Stimulated activated CD4-positive, alpha-beta T cell treated with anti-CD3 and anti-CD28 coated beads, Interleukin-1b, Interleukin-23, amount 100 ng/mL, for 4 hours (primary cell): ENCODE measurements around the gene FANCD2.
"Not testable (repeated sequence)": the region's sequence is repeated elsewhere in the genome, so short reads cannot be mapped to it uniquely, and the experiment has no call there.

ENCODE experiments used
- DNase-seq, 2 donors: peaks; one replicate each; pipeline ENCODE4 v3.0.0-alpha.2; 2020; ENCODE audit warnings: low read depth in 2 of 2

The FANCD2 gene

DNA sequence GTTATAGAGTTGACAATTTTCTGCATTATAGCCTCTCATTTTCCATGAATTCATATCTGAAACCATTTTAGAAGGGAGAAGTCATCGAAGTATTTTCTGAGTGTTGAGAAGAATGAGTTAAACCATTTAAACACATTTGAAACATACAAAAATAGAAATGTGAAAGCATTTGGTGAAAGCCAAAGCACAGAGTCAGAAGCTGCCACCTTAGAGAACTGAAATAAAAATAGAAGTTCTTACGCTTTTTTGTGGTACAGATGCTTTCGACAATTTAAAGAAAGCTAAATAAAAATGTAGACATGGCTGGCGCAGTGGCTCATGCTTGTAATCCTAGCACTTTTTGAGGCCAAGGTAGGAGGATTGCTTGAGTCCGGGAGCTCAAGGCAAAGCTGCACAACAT, 72.8 kb downstream of the FANCD2 start:
- no peak for DNase-seq

DNA sequence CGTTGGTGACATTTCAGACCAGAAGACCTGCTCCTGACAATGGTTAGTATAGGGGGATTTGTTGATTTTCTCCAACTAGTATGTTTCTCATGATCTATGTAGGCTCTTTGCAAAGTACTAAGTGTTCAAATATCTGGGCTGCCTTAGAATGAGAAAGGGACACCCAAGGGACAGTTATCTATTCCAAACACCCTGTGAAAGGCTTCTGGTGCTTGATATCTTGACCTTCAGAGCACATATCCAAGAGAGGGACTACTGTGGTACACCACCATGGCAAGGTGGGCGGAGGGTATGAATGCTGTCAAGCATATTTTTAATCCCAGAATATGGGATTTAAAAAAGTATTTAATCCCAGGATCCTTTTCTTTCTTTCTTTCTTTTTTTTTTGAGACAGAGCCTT, 80.7 kb downstream of the FANCD2 start:
- DNase-seq: no peak

- DNase-seq: no peak
Measured at GRCh38 chr3:10108091-10108490, 81.9 kb downstream of the FANCD2 start, which contains the start of gene FANCD2OS. FANCD2OS (minus strand) TSS chr3:10108255; CDS start chr3:10104774, 3,481 bp downstream.

- DNase-seq: peak; percentile 85 to 91
Measured at GRCh38 chr3:10115326-10116137, 89.3 kb downstream of the FANCD2 start, which contains the start of gene BRK1. BRK1 (plus strand) TSS chr3:10115675; CDS start chr3:10115702, 27 bp downstream.

DNA sequence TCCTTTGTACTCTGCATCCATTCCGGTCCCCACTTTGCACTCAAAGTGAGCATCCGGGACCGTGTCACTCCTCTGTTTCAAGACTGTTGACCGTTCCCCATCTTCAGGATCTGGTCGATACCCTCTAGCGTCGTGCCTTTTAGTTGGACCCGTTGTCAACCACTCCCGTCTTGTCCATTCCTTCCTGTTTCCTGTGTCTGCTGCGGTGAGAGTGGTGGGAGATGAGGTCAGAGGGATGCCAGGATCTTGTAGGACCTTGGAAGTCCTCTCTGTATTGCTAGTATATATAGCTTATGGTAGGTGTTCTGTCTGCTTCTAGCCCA, 89.9 kb downstream of the FANCD2 start:
- DNase-seq: no peak

- DNase-seq: no peak
Measured at GRCh38 chr3:10116928-10117327, 90.7 kb downstream of the FANCD2 start.

GRCh38 chr3:10119376-10119775, 93.1 kb downstream of the FANCD2 start:
- DNase-seq: no peak

DNA sequence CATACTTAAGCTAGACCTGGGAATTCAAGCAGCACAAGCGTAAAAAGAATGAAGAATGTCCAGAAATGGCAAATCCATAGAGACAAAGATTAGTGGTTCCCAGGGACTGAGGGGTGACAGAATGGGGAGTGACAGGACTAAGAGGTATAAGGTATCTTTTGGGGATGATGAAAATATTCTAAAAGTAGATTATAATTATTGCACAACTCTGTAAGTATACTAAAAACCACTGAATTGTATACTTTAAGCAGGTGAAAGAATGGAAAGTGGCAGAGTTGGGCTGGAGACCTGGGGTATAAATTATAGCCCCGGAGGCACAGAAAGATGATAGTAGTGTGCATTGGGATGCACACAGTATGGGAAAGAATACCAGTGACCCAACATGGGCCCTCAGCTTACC, 94.8 kb downstream of the FANCD2 start:
- DNase-seq: no peak

DNA sequence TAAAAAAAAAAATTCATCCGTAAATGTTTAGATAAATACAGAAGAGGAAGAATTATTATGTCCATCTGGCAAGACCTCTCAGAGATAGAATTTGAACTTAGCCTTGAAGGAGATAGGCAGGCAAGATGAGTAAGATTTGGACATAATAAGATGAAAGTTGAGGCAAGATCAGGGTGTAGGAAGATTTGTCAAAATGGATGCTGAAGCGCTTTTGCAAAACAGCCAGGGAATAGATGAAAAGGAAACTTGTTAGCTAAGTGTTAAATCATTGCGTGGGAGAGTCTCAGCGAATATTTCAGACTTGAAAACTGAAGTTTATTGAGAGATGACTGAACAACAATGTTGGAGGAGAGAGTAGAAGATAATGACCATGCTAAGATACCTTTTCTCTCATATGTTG, 96.5 kb downstream of the FANCD2 start:
- no peak for DNase-seq

GRCh38 chr3:10135872-10136271, 109.6 kb downstream of the FANCD2 start:
- DNase-seq: not testable (repeated sequence)

DNA sequence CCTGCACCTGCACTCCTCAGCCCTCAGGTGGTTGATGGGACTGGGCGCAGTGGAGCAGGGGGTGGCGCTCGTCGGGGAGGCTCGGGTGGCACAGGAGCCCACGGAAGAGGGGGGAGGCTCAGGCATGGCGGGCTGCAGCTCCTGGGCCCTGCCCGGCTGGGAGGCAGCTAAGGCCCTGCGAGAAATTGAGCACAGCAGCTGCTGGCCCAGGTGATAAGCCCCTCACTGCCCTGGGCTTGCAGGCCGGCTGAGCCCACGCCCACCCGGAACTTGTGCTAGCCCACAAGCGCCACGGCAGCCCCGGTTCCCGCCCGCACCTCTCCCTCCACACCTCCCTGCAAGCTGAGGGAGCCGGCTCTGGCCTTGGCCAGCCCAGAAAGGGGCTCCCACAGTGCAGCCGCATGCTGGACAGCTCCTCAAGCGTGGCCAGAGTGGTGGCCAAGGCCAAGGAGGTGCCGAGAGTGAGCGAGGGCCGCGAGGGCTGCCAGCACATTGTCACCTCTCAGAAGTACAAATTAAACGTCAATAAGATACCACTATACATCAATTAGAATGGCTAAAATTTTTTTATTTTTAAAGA, 110.3 kb downstream of the FANCD2 start:
- DNase-seq: no peak

DNA sequence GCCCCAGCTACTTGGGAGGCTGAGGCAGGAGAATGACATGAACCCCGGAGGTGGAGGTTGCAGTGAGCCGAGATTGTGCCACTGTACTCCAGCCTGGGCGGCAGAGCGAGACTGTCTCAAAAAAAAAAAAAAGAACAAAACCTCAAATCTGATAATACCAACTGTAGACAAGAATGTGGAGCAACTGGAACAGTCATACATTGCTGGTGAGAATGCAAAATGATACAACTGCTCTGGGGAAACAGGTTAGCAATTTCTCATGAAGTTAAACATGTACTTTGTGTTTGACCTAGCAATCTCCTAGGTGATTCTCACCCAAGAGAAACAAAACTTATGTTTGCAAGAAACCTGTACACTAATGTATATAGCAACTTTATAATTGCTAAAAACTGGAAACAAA, 110.9 kb downstream of the FANCD2 start:
- no peak for DNase-seq

DNA sequence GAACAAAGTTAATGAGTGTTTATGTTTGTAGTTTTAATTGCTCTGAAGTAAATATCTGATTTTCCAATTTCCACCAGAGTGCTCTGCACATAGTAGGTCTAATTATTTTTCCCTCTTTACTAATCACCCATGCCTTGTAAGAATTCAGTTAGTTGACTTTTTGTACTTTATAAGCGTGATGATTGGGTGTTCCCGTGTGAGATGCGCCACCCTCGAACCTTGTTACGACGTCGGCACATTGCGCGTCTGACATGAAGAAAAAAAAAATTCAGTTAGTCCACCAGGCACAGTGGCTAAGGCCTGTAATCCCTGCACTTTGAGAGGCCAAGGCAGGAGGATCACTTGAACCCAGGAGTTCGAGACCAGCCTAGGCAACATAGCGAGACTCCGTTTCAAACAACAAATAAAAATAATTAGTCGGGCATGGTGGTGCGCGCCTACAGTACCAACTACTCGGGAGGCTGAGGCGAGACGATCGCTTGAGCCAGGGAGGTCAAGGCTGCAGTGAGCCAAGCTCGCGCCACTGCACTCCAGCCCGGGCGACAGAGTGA, 114.8 kb downstream of the FANCD2 start:
- no peak for DNase-seq

DNA sequence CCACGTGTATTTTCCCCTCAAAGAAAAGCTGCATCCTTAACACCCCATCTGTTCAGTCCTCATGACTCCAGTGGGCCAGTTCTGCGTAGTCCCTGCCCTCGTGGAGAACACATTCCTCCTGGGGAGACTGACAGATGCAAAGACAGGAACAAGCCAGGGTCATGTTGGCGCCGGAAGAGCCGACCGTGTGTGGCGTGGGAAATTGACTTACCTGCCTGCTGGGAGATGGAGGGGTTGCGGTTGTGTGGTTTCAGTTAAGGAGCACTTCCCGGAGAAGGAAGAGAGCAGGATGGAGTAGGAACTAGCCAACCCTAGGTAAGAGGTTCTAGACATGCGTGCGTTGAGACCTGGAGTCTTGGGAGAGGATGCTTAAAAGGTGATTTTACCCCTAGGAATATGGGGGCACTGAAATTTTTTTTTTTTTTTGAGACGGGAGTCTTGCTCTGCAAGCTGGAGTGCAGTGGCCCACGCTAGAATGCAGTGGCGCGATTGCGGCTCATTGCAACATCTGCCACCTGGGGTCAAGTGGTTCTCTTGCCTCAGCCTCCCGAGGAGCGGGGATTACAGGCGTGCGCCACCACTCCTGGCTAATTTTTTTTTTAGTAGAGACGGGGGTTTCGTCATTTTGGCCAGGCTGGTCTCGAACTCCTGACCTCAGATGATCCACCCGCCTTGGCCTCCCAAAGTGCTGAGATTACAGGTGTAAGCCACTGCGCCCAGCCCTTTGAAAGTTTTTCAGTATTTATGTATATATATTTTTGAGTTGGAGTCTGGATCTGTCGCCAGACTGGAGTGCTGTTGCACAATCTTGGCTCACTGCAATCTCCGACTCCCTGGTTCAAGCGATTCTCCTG, 116.7 kb downstream of the FANCD2 start:
- DNase-seq: no peak

- DNase-seq: no peak
Measured at GRCh38 chr3:10145685-10146084, 119.4 kb downstream of the FANCD2 start.

GRCh38 chr3:10149226-10149625, 123.0 kb downstream of the FANCD2 start:
- no peak for DNase-seq

DNA sequence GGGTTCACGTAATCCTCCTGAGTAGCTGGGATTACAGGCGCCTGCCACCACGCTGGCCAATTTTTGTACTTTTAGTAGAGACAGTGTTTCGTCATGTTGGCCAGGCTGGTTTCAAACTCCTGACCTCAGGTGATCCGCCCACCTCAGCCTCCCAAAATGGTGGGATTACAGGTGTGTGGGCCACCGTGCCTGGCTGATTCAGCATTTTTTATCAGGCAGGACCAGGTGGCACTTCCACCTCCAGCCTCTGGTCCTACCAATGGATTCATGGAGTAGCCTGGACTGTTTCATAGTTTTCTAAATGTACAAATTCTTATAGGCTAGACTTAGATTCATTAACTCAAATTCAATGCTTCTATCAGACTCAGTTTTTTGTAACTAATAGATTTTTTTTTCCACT, 124.8 kb downstream of the FANCD2 start:
- no peak for DNase-seq
